H1 (cell line): ENCODE results near the gene SATB2. TPM values are rescaled to one million over a fixed set of nuclear protein-coding genes. Genes with fewer than 3 reads are reported as not detected.

Experiments
- polyA plus RNA-seq, 7 experiments: library from polyadenylated mRNA; depleted of rRNA in 3 of 7; stranded (reverse) in 5 of 7; unstranded in 2 of 7; fragments of >200 nt in 5 of 7; fragments of 200-250 nt in 2 of 7; gene quantifications; 1 replicate in 5 of 7; 2 replicates in 1 of 7; 4 replicates in 1 of 7; pipeline versions ENCODE4 v1.2.1 to v1.2.3, GENCODE V29; 2011 to 2013; ENCODE audit warnings: missing spikeins in 2 of 7, mixed read lengths in 2 of 7
- total RNA-seq: library from RNA; stranded (reverse); fragmentation: NEBNext Ultra II Directional; extraction: Animal tissue kit (Norgen Biotek cat#: 25700); gene quantifications from 2 replicates; pipeline ENCODE4 v1.2.1, GENCODE V29; 2021
- TF ChIP-seq, protein P1 (sequence below): fragments of 300-600 bp; sonication (generic); IDR thresholded peaks from 2 replicates; pipeline ENCODE4 v1.7.1; 2012; ENCODE audit warnings: low read length, moderate library complexity, mild to moderate bottlenecking, inconsistent platforms; ENCODE audit not compliant: insufficient replicate concordance

SATB2 gene
- total and polyA plus RNA-seq, 2 of the 8 experiments (the other 6 are each of a cell fraction or from before 2014, with no cell fraction given): 1.3 to 5.7 TPM

DNA sequence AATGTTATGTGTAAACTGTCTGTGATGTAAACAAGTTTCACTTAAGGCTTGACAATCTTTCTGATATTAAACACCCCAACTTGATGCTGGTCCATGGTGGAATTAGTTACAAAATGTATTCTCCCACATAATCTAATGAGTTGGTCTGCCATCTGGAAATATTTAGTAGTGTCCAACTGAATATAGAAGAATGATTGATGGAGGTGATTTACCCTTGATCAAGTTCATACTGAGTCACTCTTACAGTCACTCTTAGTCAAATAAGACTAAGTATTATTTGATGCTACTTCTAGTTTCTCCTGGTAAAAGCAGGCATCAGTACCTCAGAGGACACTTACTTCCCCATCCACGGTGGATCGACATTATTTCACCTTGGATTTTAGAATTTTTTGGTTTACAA is 198.1 kb downstream of the SATB2 start (continued):
- TF ChIP-seq, protein P1, sequence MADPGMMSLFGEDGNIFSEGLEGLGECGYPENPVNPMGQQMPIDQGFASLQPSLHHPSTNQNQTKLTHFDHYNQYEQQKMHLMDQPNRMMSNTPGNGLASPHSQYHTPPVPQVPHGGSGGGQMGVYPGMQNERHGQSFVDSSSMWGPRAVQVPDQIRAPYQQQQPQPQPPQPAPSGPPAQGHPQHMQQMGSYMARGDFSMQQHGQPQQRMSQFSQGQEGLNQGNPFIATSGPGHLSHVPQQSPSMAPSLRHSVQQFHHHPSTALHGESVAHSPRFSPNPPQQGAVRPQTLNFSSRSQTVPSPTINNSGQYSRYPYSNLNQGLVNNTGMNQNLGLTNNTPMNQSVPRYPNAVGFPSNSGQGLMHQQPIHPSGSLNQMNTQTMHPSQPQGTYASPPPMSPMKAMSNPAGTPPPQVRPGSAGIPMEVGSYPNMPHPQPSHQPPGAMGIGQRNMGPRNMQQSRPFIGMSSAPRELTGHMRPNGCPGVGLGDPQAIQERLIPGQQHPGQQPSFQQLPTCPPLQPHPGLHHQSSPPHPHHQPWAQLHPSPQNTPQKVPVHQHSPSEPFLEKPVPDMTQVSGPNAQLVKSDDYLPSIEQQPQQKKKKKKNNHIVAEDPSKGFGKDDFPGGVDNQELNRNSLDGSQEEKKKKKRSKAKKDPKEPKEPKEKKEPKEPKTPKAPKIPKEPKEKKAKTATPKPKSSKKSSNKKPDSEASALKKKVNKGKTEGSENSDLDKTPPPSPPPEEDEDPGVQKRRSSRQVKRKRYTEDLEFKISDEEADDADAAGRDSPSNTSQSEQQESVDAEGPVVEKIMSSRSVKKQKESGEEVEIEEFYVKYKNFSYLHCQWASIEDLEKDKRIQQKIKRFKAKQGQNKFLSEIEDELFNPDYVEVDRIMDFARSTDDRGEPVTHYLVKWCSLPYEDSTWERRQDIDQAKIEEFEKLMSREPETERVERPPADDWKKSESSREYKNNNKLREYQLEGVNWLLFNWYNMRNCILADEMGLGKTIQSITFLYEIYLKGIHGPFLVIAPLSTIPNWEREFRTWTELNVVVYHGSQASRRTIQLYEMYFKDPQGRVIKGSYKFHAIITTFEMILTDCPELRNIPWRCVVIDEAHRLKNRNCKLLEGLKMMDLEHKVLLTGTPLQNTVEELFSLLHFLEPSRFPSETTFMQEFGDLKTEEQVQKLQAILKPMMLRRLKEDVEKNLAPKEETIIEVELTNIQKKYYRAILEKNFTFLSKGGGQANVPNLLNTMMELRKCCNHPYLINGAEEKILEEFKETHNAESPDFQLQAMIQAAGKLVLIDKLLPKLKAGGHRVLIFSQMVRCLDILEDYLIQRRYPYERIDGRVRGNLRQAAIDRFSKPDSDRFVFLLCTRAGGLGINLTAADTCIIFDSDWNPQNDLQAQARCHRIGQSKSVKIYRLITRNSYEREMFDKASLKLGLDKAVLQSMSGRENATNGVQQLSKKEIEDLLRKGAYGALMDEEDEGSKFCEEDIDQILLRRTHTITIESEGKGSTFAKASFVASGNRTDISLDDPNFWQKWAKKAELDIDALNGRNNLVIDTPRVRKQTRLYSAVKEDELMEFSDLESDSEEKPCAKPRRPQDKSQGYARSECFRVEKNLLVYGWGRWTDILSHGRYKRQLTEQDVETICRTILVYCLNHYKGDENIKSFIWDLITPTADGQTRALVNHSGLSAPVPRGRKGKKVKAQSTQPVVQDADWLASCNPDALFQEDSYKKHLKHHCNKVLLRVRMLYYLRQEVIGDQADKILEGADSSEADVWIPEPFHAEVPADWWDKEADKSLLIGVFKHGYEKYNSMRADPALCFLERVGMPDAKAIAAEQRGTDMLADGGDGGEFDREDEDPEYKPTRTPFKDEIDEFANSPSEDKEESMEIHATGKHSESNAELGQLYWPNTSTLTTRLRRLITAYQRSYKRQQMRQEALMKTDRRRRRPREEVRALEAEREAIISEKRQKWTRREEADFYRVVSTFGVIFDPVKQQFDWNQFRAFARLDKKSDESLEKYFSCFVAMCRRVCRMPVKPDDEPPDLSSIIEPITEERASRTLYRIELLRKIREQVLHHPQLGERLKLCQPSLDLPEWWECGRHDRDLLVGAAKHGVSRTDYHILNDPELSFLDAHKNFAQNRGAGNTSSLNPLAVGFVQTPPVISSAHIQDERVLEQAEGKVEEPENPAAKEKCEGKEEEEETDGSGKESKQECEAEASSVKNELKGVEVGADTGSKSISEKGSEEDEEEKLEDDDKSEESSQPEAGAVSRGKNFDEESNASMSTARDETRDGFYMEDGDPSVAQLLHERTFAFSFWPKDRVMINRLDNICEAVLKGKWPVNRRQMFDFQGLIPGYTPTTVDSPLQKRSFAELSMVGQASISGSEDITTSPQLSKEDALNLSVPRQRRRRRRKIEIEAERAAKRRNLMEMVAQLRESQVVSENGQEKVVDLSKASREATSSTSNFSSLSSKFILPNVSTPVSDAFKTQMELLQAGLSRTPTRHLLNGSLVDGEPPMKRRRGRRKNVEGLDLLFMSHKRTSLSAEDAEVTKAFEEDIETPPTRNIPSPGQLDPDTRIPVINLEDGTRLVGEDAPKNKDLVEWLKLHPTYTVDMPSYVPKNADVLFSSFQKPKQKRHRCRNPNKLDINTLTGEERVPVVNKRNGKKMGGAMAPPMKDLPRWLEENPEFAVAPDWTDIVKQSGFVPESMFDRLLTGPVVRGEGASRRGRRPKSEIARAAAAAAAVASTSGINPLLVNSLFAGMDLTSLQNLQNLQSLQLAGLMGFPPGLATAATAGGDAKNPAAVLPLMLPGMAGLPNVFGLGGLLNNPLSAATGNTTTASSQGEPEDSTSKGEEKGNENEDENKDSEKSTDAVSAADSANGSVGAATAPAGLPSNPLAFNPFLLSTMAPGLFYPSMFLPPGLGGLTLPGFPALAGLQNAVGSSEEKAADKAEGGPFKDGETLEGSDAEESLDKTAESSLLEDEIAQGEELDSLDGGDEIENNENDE: no peak
